Measurements from ENCODE around the gene KCNK5.
A peak's percentile ranks its signal among the peaks of the same experiment; 100 is the strongest.

The KCNK5 gene

DNA sequence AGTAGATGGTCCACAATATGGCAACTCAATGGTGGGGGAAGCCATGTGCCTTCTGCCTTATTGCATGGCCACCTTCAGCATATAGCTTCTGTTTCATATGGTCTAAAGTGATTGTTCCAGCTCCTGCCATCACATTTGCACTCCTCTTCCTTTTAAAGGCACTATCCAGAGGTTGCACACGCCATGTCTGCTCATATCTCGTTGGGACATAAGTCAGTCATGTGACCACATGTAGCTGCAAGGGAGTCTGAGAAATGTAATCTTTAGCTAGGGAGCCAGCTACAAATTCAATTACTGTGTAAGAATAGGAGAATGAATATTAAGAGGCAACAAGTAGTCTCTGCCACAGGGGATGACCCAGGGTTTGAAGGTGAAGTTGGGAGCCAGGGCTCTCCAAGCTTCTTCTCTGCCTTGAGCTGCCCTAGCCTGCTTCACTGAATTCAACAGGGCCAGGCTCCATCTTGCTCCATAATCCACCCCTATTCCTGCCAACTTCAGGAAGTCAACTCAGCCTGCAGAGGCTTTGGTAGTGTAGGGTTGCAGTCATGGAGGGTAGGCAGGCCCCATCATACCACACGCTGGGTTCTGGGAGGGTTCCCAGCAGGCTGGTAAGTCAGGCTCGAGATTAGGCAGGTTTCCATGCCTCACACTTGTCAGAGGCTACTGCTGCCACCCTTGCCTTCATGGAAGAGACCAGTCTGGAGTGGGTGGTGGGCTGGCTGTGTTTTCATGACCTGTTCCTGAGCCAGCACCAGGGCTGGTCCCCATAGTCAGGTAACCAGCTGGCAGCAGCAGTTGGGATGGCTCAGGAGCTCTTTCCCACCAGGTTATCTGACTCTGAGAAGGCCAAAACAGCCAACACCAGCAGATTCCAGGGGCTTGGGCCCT, 57.5 kb downstream of the KCNK5 start:
- no peak for DNase-seq (ENCODE audit: low spot score)

DNA sequence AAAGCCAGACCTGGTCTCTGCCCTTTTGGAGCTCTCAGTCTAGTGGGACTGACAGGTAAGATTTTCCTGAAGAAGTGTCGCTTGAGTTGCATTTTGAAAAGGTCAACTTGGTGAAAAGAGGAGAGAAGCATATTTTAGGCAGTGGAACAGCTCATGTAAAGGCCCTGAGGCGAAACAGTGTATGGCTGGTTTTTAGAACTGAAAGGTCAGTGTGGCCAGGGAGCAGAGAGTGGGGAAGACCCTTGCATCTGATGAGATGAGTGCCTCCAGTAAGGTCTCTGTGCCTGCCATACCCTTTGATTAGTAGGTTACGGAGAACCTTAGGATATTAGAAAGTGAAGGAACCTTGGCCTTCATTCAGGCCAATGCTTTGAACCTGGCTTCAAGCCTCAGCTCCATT, 58.4 kb downstream of the KCNK5 start:
- DNase-seq (ENCODE audit: low spot score): no peak

- no peak for DNase-seq (ENCODE audit: low spot score)
Observed at GRCh38 chr6:39170389-39170788, 58.9 kb downstream of the KCNK5 start.

- DNase-seq (ENCODE audit: low spot score): no peak
Observed at GRCh38 chr6:39169448-39170344, 59.6 kb downstream of the KCNK5 start.

GRCh38 chr6:39167866-39168625, 61.2 kb downstream of the KCNK5 start:
- no peak for DNase-seq (ENCODE audit: low spot score)

DNA sequence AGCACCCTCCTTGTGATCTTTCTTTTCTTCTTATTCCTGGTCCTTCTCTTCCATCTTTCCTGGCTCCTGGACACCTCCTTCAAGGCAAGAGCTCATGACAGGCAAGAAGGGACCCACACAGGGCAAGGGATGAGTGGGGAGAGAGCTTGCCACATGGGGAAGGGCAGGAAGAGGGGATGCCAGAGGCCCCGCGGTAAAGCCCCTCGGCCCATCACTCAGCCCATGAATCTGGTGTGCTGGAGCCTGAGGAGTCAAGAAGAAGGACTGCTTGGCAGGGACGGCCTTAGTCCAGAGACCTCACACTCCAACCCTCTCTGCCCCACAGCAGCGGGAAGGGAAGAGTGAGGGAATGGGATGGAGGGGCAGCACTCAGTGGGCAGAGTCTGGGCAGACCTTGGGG, 62.0 kb downstream of the KCNK5 start:
- DNase-seq (ENCODE audit: low spot score): no peak

DNA sequence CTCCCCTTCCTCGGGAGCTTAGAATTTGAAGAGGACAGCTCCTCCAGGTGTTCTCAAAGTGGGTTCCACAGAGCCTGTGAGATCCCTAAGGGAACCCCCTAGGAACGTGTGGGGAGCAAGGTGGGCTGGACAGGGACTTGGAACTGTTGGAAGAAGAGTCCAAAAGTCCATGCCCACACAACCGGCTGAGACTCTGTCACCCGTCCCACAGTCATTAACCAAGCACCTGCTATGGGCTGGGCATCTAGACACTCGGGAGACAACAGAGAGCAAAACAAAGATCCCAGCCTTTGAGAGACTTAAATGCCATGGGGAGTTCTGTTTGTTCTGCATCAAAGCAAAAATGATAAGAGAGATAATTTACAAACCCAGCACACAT, 62.4 kb downstream of the KCNK5 start:
- DNase-seq (ENCODE audit: low spot score): no peak

GRCh38 chr6:39166189-39166911, 62.9 kb downstream of the KCNK5 start:
- DNase-seq (ENCODE audit: low spot score): peak; percentile 88

DNA sequence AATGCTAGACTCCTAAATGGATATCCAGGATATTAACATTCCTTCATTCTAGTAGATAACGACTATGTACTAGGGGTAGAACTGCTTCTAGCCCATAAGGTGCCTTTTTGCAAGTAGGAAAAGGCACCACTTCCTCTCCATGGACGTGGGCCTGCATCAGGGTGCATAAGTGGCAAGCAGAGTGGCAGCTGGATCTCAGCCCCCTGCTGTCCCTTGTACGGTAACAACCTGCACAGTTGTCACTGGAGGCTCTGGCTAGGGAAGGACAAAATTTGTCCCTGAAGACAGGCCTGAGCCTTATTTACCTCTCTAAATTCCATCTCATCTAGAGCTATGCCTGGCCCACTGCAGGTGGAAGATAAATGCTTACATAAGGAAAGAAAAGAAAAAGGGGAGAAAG, 71.8 kb downstream of the KCNK5 start:
- no peak for DNase-seq (ENCODE audit: low spot score)

- DNase-seq (ENCODE audit: low spot score): no peak
Observed at GRCh38 chr6:39156801-39157200, 72.5 kb downstream of the KCNK5 start.

DNA sequence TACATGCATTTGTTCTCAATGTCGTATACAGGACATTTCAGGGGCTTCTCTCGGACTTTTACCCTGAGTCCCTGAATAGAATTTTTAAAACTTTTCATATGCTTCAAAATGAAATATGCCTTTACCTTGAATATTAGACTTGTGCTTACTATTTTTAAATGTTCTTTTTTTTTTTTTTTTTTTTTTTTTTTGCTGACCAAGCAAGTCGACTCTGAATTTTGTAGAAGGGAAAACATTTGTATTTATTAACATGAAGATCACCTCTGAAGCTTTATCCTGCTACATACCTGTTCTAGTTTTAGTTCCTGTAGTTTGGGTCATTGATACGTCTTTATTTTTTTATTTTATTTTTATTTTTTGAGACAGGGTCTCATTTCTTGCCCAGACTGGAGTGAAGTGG, 74.6 kb downstream of the KCNK5 start:
- no peak for DNase-seq (ENCODE audit: low spot score)

- no peak for DNase-seq (ENCODE audit: low spot score)
Observed at GRCh38 chr6:39153766-39154397, 75.4 kb downstream of the KCNK5 start.

DNA sequence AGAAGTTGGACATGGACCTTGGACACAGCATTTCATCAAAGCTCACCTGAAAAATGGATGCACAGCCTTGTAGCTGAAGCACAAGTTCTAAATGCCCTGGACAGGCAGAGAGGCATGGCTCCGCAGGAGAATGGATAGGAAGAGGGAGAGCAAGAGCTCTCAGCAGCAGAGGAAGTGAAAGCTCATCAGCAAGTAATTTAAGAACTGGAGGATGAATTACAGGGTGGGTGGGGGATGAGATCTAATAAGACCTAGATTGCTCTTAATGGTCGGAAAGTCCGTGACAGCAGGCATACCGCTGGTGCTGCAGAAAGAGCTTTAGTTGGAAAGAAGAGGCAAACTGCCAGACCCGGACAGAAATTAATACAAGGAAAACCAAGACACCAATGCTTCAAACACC, 77.0 kb downstream of the KCNK5 start:
- no peak for DNase-seq (ENCODE audit: low spot score)

DNA sequence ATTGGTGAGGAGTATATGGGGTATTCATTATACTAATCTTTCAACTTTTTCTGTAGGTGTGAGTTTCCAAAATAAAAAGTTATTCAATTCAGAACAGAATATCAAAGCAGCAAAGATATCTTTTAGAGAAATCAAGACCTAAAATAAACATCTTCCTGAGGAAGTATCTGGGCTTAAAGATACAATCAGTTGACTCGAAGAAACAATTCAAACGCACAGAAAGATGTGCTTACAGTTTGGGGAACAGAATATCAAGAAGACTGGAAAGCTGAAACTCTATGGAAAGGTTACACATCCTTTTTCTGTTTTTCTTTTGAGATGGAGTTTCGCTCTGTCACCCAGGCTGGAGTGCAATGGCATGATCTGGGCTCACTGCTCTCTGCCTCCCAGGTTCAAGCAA, 78.1 kb downstream of the KCNK5 start:
- DNase-seq (ENCODE audit: low spot score): no peak

- no peak for DNase-seq (ENCODE audit: low spot score)
Observed at GRCh38 chr6:39144481-39145173, 84.6 kb downstream of the KCNK5 start.

DNA sequence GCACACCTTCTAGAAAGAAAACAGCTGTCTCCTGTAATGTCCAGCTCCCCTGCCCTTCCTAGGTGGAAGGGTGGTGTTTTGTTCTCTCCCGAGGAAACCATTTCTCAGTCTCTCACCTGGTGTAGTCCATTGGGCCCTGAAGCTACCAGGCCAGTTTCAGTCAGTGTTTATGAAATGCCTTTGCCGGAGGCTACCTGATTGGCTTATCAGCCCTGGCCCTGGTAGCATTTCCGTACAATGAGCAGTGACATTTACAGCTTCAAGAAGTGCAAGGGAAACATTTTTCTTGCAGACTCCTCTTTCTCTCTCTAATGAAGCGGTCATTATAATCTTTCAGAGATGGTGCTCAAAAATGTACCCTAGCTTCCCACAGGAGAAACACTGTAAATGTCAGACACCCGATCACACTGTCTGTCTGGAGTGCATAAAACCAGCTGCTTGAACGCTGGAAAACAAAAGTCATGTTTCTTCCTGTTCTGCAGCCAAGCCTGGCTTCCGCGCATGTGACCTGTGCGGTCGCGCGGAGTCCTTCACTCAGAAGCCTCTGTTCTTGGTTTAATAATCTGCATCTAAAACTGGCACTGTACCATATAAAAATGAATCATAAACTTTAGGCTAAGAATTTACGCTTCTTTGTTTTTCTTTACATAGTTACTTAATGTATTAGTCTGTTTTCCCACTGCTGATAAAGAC, 85.9 kb downstream of the KCNK5 start:
- no peak for DNase-seq (ENCODE audit: low spot score)

DNA sequence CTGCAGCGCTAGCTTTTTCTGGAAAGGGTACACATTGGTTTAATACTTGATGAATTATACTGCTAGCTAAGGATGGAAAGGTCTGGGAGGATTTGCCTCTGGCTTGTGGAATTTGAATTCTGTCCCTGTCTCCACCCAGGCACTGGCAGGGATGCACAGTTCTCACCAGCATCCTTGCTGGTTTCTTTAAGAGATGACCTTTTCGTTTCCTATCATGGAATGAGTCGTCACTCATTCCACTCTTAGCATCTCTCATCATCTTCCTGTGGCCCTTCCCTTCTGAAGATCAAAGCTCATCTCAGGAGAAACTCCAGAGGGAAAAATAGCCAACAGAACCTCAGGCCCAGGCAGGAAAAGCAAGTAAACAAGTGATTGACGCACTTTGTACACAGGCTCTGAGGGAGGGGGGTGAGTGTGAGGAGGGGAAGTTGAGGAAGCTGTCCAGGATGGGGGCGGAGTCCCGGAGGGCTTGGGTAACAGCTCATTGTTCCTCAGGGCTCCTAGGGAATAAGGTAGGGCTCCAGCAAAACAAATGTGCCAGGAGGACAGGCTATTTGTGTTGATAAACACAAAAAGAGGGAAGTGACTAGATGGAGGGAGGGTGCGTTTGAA, 88.6 kb downstream of the KCNK5 start:
- no peak for DNase-seq (ENCODE audit: low spot score)
